IPS-11a (cell line): Measurements from ENCODE around the gene STX8.

ENCODE experiments used
- H3K4me3 ChIP-seq: one replicate; pipeline ENCODE4 v1.5.1; 2013; ENCODE audit warnings: low read depth, low read length, control low read depth

Gene STX8

GRCh38 chr17:9218064-9218635 is 357.5 kb downstream of the STX8 start:
- H3K4me3 ChIP-seq = no peak overlapping the region

- no peak overlapping the region for H3K4me3 ChIP-seq
These were observed 358.2 kb downstream of the STX8 start for GRCh38 chr17:9217151-9218056.

GRCh38 chr17:9215465-9215864 is 360.2 kb downstream of the STX8 start:
- no peak overlapping the region for H3K4me3 ChIP-seq

- H3K4me3 ChIP-seq = no peak overlapping the region
These were observed 362.3 kb downstream of the STX8 start for GRCh38 chr17:9213303-9213640.

- no peak overlapping the region for H3K4me3 ChIP-seq
These were observed 363.0 kb downstream of the STX8 start for GRCh38 chr17:9212376-9213302.

- H3K4me3 ChIP-seq = no peak overlapping the region
These were observed 364.4 kb downstream of the STX8 start for GRCh38 chr17:9211133-9211765.

GRCh38 chr17:9209781-9210370 is 365.7 kb downstream of the STX8 start:
- H3K4me3 ChIP-seq = no peak overlapping the region

GRCh38 chr17:9209347-9209746 is 366.3 kb downstream of the STX8 start:
- no peak overlapping the region for H3K4me3 ChIP-seq

GRCh38 chr17:9208381-9209105 is 367.1 kb downstream of the STX8 start:
- H3K4me3 ChIP-seq = no peak overlapping the region

GRCh38 chr17:9206741-9207332 is 368.8 kb downstream of the STX8 start:
- H3K4me3 ChIP-seq = no peak overlapping the region

- H3K4me3 ChIP-seq = no peak overlapping the region
These were observed 369.3 kb downstream of the STX8 start for GRCh38 chr17:9206410-9206703.

- no peak overlapping the region for H3K4me3 ChIP-seq
These were observed 369.9 kb downstream of the STX8 start for GRCh38 chr17:9205520-9206409.

- no peak overlapping the region for H3K4me3 ChIP-seq
These were observed 370.8 kb downstream of the STX8 start for GRCh38 chr17:9204637-9205329.

GRCh38 chr17:9203771-9204425 is 371.7 kb downstream of the STX8 start:
- H3K4me3 ChIP-seq = no peak overlapping the region

- H3K4me3 ChIP-seq = no peak overlapping the region
These were observed 373.1 kb downstream of the STX8 start for GRCh38 chr17:9202532-9202931.

GRCh38 chr17:9200699-9201359 is 374.8 kb downstream of the STX8 start:
- no peak overlapping the region for H3K4me3 ChIP-seq
